GM23338 (cell line): Measurements from ENCODE around the gene GLB1L3. TPM values are rescaled to one million over a fixed set of nuclear protein-coding genes. Genes with fewer than 3 reads are reported as not detected.

Source experiments
- ATAC-seq: fragments of 200-7000 bp; cut with Tn5 transposase; 3 replicates; pipeline ENCODE4 v1.9.1; 2020
- DNase-seq: peaks from one replicate; pipeline ENCODE4 v3.0.0-alpha.2; 2015; ENCODE audit warnings: low spot score
- H2AFZ ChIP-seq: fragments of 200-600 bp; sonication (generic); 2 replicates; pipeline ENCODE4 v1.8.0; 2016; ENCODE audit warnings: antibody characterized with exemption, mild to moderate bottlenecking, moderate library complexity
- H3F3A ChIP-seq: fragments of 200-600 bp; sonication (generic); replicated peaks from 2 replicates; pipeline ENCODE4 v1.8.0; 2017; ENCODE audit warnings: antibody characterized with exemption, mixed run types, low read depth
- H3K27ac ChIP-seq: fragments of 200-600 bp; sonication (generic); 2 replicates; pipeline ENCODE4 v1.6.1; 2016; ENCODE audit warnings: low read depth
- H3K27me3 ChIP-seq: fragments of 200-600 bp; sonication (generic); 2 replicates; pipeline ENCODE4 v1.8.0; 2016; ENCODE audit warnings: mild to moderate bottlenecking, mixed run types, moderate library complexity; ENCODE audit not compliant: insufficient read depth
- H3K36me3 ChIP-seq: fragments of 200-600 bp; sonication (generic); 2 replicates; pipeline ENCODE4 v1.8.0; 2016; ENCODE audit warnings: mild to moderate bottlenecking; ENCODE audit not compliant: insufficient read depth
- H3K4me1 ChIP-seq: fragments of 200-600 bp; sonication (generic); 2 replicates; pipeline ENCODE4 v1.8.0; 2016; ENCODE audit warnings: mild to moderate bottlenecking, moderate library complexity; ENCODE audit not compliant: insufficient read depth
- H3K4me2 ChIP-seq: fragments of 200-600 bp; sonication (generic); 2 replicates; pipeline ENCODE4 v1.7.1; 2017; ENCODE audit warnings: mixed run types
- H3K4me3 ChIP-seq: fragments of 200-600 bp; sonication (generic); 2 replicates; pipeline ENCODE4 v1.6.1; 2016; ENCODE audit warnings: mixed run types
- H3K79me2 ChIP-seq: fragments of 200-600 bp; sonication (generic); replicated peaks from 2 replicates; pipeline ENCODE4 v1.8.0; 2017; ENCODE audit warnings: mild to moderate bottlenecking; ENCODE audit not compliant: insufficient read depth
- H3K9me2 ChIP-seq: fragments of 200-600 bp; sonication (generic); 2 replicates; pipeline ENCODE4 v1.8.0; 2017; ENCODE audit not compliant: insufficient read depth
- H4K20me1 ChIP-seq: fragments of 200-600 bp; sonication (generic); replicated peaks from 2 replicates; pipeline ENCODE4 v1.8.0; 2017; ENCODE audit warnings: mild to moderate bottlenecking; ENCODE audit not compliant: insufficient read depth
- H3K27ac Mint-ChIP-seq: 2 replicates; pipeline ENCODE4 v1.8.0; 2020; ENCODE audit warnings: inconsistent platforms, mild to moderate bottlenecking, moderate library complexity, mixed read lengths
- H3K27me3 Mint-ChIP-seq: 3 replicates; pipeline ENCODE4 v1.8.0; 2022; ENCODE audit warnings: low read depth, mild to moderate bottlenecking, moderate library complexity, mixed read lengths, inconsistent platforms; ENCODE audit not compliant: insufficient read depth, poor library complexity
- H3K36me3 Mint-ChIP-seq: 3 replicates; pipeline ENCODE4 v1.8.0; 2021; ENCODE audit warnings: low read depth, mild to moderate bottlenecking, inconsistent platforms, moderate library complexity, mixed read lengths
- H3K4me1 Mint-ChIP-seq: 3 replicates; pipeline ENCODE4 v1.8.0; 2020; ENCODE audit warnings: mild to moderate bottlenecking, inconsistent platforms, mixed read lengths
- H3K4me3 Mint-ChIP-seq: 3 replicates; pipeline ENCODE4 v1.8.0; 2021; ENCODE audit warnings: moderate library complexity, mild to moderate bottlenecking, inconsistent platforms, mixed read lengths
- H3K9me3 Mint-ChIP-seq: 3 replicates; pipeline ENCODE4 v1.8.0; 2020; ENCODE audit warnings: moderate library complexity, mild to moderate bottlenecking, inconsistent platforms, mixed read lengths
- CREB1 ChIP-seq: fragments of 250-450 bp; sonication (Bioruptor Pico); IDR thresholded peaks from 2 replicates; pipeline ENCODE4 v1.5.0; 2020; ENCODE audit warnings: low read depth, mild to moderate bottlenecking, moderate library complexity
- EZH2 ChIP-seq: fragments of 200-600 bp; sonication (generic); IDR thresholded peaks from one replicate; pipeline ENCODE4 v1.8.0; 2017; ENCODE audit warnings: antibody characterized with exemption, mild to moderate bottlenecking, low read depth; ENCODE audit not compliant: unreplicated experiment
- EZH2phosphoT487 ChIP-seq: fragments of 200-600 bp; sonication (generic); IDR thresholded peaks from one replicate; pipeline ENCODE4 v1.8.1; 2018; ENCODE audit warnings: antibody characterized with exemption; ENCODE audit not compliant: unreplicated experiment
- JUNB ChIP-seq: IDR thresholded peaks from one replicate; pipeline ENCODE4 v1.6.1; 2016; ENCODE audit warnings: antibody characterized with exemption; ENCODE audit not compliant: unreplicated experiment
- NANOG ChIP-seq: IDR thresholded peaks from 2 replicates; pipeline ENCODE4 v1.6.1; 2016; ENCODE audit warnings: antibody characterized with exemption, borderline replicate concordance
- POLR2AphosphoS5 ChIP-seq: IDR thresholded peaks from 2 replicates; pipeline ENCODE4 v1.6.1; 2016; ENCODE audit warnings: antibody characterized with exemption, low read depth
- STAT1 ChIP-seq: IDR thresholded peaks from one replicate; pipeline ENCODE4 v1.6.1; 2016; ENCODE audit warnings: antibody characterized with exemption; ENCODE audit not compliant: unreplicated experiment
- ZNF114 ChIP-seq: fragments of 250-450 bp; sonication (Bioruptor Pico); IDR thresholded peaks from 2 replicates; pipeline ENCODE4 v1.5.0; 2020; ENCODE audit warnings: mild to moderate bottlenecking, moderate library complexity
- ZNF331 ChIP-seq: fragments of 250-450 bp; sonication (Bioruptor Pico); IDR thresholded peaks from 2 replicates; pipeline ENCODE4 v1.5.0; 2020; ENCODE audit warnings: low read depth, mild to moderate bottlenecking, moderate library complexity
- polyA plus RNA-seq: library from polyadenylated mRNA; unstranded; fragments of >200 nt; fragmentation: Nextera tagmentation; extraction: Ambion mirVana; gene quantifications from 2 replicates; pipeline ENCODE4 v1.2.1, GENCODE V29; 2016
- total RNA-seq: library from RNA; depleted of rRNA; stranded (reverse); fragments of >200 nt; shearing (Covaris generic); gene quantifications from 2 replicates; pipeline ENCODE4 v1.2.3, GENCODE V29; 2014
- TF ChIP-seq, protein P1 (sequence below): IDR thresholded peaks from one replicate; pipeline ENCODE4 v1.6.1; 2018; ENCODE audit warnings: antibody characterized with exemption; ENCODE audit not compliant: unreplicated experiment
- TF ChIP-seq, protein P2 (sequence below), 2 experiments: fragments of 200-600 bp in 1 of 2; sonication (generic) in 1 of 2; conservative IDR thresholded peaks; 2 replicates each; pipeline versions ENCODE4 v1.5.1 to v1.6.1; 2016 to 2017; ENCODE audit warnings: antibody characterized with exemption in 2 of 2, low read depth in 2 of 2, mild to moderate bottlenecking in 2 of 2, moderate library complexity in 1 of 2
- TF ChIP-seq, protein P3 (sequence below): IDR thresholded peaks from 2 replicates; pipeline ENCODE4 v1.6.1; 2016; ENCODE audit warnings: antibody characterized with exemption
- TF ChIP-seq, protein P4 (sequence below): fragments of 250-450 bp; sonication (Bioruptor Pico); IDR thresholded peaks from 2 replicates; pipeline ENCODE4 v1.5.0; 2020; ENCODE audit warnings: mild to moderate bottlenecking, moderate library complexity

Gene GLB1L3
- total and polyA plus RNA-seq, 2 experiments from 2014 or later, result 28.8 to 33.1 TPM

DNA sequence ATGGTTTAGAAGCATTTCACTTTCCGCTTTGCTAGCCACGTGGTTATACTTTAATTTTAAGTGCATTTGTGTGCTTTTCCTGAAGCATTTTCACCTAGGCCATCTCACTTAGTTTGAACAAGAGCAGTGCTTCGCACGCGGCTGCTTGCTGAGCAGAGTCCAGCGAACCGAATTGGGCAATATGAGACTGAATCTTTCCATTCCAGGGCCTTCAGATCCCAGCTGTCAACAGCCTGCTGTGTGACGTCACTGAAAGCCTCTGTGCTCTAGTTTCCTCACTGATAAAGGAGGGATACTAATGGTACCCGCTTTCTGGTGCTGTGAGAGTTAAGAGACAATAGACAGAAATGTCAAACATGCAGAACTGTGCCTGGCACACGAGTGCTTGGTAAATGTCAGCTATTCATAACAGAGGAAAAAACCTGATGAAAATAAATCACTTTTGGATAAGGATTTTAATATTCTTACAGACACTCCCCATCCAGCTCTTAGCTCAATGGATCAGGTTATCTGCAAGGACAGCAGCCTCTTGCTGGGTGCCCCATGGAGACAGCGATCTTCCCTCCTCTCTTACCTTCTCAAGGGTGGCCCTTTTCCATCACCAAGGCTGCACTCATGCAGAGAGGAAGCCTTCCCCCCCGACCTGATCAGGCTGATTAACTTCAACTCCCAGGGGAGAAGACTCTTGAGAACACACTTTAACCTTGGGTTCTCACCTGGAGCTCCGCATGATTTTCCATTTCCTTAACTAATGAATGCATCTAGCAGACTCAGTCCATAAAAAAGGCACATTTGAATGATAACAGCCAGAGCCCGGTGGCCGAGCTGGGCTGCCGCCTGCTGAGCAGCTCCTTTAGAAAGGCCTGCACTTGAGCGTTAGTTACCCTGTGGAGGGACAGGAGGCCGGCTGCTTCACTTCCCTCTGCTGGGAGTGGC lies 3.5 kb upstream of the GLB1L3 start:
- Histone ChIP-seq H4K20me1 (no peaks in the 10 kb centered on the region), H3K27ac (peak overlapping the region; percentile 71), H3K4me3 (peak overlapping the region; percentile 90), H3K9me2 (no peaks in the 10 kb centered on the region), H3F3A (peaks cover 10% of the 10 kb centered on the region; the same call in 1 of the 2 replicates), H3K36me3 (no peaks in the 10 kb centered on the region), H3K4me1 (peaks cover 50% of the 10 kb centered on the region), H3K79me2 (peaks cover 72% of the 10 kb centered on the region), H3K27me3 (no peaks in the 10 kb centered on the region), H2AFZ (no peak overlapping the region), H3K4me2 (peak overlapping the region; percentile 93)
- Mint-ChIP-seq H3K4me3 (peak overlapping the region; percentile 99), H3K9me3 (peaks cover 4% of the 10 kb centered on the region; the same call in 1 of the 3 replicates), H3K36me3 (peaks cover 33% of the 10 kb centered on the region), H3K4me1 (peaks cover 54% of the 10 kb centered on the region), H3K27me3 (peaks cover 31% of the 10 kb centered on the region), H3K27ac (peak overlapping the region; percentile 98)
- DNase-seq, result peak; percentile 91
- TF ChIP-seq, protein P1, sequence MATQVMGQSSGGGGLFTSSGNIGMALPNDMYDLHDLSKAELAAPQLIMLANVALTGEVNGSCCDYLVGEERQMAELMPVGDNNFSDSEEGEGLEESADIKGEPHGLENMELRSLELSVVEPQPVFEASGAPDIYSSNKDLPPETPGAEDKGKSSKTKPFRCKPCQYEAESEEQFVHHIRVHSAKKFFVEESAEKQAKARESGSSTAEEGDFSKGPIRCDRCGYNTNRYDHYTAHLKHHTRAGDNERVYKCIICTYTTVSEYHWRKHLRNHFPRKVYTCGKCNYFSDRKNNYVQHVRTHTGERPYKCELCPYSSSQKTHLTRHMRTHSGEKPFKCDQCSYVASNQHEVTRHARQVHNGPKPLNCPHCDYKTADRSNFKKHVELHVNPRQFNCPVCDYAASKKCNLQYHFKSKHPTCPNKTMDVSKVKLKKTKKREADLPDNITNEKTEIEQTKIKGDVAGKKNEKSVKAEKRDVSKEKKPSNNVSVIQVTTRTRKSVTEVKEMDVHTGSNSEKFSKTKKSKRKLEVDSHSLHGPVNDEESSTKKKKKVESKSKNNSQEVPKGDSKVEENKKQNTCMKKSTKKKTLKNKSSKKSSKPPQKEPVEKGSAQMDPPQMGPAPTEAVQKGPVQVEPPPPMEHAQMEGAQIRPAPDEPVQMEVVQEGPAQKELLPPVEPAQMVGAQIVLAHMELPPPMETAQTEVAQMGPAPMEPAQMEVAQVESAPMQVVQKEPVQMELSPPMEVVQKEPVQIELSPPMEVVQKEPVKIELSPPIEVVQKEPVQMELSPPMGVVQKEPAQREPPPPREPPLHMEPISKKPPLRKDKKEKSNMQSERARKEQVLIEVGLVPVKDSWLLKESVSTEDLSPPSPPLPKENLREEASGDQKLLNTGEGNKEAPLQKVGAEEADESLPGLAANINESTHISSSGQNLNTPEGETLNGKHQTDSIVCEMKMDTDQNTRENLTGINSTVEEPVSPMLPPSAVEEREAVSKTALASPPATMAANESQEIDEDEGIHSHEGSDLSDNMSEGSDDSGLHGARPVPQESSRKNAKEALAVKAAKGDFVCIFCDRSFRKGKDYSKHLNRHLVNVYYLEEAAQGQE, result no peak
- TF ChIP-seq CREB1 (CRISPR knock-in tag) (peak; percentile 95), POLR2AphosphoS5 (peak; percentile 73), JUNB (no peak), ZNF114 (no peak), EZH2 (no peak), STAT1 (no peak), NANOG (peak; percentile 84), EZH2phosphoT487 (no peak), ZNF331 (no peak)
- TF ChIP-seq, protein P2, sequence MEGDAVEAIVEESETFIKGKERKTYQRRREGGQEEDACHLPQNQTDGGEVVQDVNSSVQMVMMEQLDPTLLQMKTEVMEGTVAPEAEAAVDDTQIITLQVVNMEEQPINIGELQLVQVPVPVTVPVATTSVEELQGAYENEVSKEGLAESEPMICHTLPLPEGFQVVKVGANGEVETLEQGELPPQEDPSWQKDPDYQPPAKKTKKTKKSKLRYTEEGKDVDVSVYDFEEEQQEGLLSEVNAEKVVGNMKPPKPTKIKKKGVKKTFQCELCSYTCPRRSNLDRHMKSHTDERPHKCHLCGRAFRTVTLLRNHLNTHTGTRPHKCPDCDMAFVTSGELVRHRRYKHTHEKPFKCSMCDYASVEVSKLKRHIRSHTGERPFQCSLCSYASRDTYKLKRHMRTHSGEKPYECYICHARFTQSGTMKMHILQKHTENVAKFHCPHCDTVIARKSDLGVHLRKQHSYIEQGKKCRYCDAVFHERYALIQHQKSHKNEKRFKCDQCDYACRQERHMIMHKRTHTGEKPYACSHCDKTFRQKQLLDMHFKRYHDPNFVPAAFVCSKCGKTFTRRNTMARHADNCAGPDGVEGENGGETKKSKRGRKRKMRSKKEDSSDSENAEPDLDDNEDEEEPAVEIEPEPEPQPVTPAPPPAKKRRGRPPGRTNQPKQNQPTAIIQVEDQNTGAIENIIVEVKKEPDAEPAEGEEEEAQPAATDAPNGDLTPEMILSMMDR (conservative IDR thresholded peaks at IDR 0.05; ENCODE audit: low read depth in 2 of 2), result no peak
- TF ChIP-seq, protein P3, sequence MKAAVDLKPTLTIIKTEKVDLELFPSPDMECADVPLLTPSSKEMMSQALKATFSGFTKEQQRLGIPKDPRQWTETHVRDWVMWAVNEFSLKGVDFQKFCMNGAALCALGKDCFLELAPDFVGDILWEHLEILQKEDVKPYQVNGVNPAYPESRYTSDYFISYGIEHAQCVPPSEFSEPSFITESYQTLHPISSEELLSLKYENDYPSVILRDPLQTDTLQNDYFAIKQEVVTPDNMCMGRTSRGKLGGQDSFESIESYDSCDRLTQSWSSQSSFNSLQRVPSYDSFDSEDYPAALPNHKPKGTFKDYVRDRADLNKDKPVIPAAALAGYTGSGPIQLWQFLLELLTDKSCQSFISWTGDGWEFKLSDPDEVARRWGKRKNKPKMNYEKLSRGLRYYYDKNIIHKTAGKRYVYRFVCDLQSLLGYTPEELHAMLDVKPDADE, result no peak; the same call in 1 of the 2 replicates
- TF ChIP-seq, protein P4, sequence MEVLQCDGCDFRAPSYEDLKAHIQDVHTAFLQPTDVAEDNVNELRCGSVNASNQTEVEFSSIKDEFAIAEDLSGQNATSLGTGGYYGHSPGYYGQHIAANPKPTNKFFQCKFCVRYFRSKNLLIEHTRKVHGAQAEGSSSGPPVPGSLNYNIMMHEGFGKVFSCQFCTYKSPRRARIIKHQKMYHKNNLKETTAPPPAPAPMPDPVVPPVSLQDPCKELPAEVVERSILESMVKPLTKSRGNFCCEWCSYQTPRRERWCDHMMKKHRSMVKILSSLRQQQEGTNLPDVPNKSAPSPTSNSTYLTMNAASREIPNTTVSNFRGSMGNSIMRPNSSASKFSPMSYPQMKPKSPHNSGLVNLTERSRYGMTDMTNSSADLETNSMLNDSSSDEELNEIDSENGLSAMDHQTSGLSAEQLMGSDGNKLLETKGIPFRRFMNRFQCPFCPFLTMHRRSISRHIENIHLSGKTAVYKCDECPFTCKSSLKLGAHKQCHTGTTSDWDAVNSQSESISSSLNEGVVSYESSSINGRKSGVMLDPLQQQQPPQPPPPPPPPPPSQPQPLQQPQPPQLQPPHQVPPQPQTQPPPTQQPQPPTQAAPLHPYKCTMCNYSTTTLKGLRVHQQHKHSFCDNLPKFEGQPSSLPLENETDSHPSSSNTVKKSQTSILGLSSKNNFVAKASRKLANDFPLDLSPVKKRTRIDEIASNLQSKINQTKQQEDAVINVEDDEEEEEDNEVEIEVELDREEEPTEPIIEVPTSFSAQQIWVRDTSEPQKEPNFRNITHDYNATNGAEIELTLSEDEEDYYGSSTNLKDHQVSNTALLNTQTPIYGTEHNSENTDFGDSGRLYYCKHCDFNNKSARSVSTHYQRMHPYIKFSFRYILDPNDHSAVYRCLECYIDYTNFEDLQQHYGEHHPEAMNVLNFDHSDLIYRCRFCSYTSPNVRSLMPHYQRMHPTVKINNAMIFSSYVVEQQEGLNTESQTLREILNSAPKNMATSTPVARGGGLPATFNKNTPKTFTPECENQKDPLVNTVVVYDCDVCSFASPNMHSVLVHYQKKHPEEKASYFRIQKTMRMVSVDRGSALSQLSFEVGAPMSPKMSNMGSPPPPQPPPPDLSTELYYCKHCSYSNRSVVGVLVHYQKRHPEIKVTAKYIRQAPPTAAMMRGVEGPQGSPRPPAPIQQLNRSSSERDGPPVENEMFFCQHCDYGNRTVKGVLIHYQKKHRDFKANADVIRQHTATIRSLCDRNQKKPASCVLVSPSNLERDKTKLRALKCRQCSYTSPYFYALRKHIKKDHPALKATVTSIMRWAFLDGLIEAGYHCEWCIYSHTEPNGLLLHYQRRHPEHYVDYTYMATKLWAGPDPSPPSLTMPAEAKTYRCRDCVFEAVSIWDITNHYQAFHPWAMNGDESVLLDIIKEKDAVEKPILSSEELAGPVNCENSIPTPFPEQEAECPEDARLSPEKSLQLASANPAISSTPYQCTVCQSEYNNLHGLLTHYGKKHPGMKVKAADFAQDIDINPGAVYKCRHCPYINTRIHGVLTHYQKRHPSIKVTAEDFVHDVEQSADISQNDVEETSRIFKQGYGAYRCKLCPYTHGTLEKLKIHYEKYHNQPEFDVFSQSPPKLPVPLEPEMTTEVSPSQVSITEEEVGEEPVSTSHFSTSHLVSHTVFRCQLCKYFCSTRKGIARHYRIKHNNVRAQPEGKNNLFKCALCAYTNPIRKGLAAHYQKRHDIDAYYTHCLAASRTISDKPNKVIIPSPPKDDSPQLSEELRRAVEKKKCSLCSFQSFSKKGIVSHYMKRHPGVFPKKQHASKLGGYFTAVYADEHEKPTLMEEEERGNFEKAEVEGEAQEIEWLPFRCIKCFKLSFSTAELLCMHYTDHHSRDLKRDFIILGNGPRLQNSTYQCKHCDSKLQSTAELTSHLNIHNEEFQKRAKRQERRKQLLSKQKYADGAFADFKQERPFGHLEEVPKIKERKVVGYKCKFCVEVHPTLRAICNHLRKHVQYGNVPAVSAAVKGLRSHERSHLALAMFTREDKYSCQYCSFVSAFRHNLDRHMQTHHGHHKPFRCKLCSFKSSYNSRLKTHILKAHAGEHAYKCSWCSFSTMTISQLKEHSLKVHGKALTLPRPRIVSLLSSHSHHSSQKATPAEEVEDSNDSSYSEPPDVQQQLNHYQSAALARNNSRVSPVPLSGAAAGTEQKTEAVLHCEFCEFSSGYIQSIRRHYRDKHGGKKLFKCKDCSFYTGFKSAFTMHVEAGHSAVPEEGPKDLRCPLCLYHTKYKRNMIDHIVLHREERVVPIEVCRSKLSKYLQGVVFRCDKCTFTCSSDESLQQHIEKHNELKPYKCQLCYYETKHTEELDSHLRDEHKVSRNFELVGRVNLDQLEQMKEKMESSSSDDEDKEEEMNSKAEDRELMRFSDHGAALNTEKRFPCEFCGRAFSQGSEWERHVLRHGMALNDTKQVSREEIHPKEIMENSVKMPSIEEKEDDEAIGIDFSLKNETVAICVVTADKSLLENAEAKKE, result peak; percentile 72
- ATAC-seq, result peak; percentile 36
